Osteocyte (in vitro differentiated cells): ENCODE results near the gene OR7C1. TPM values are rescaled to one million over a fixed set of nuclear protein-coding genes. Genes with fewer than 3 reads are reported as not detected.
A peak's percentile ranks its signal among the peaks of the same experiment; 100 is the strongest.
"Not testable (repeated sequence)": the region's sequence is repeated elsewhere in the genome, so short reads cannot be mapped to it uniquely, and the experiment has no call there.

Experiments
- DNase-seq: peaks from one replicate; pipeline ENCODE4 v3.0.0; 2021; ENCODE audit warnings: mixed read lengths; ENCODE audit not compliant: unreplicated experiment; ENCODE audit errors: extremely low spot score
- H3K27ac Mint-ChIP-seq: one replicate; pipeline ENCODE4 v1.8.0; 2021; ENCODE audit warnings: mild to moderate bottlenecking, mixed read lengths; ENCODE audit not compliant: unreplicated experiment
- H3K27me3 Mint-ChIP-seq: one replicate; pipeline ENCODE4 v1.8.0; 2021; ENCODE audit warnings: mixed read lengths; ENCODE audit not compliant: unreplicated experiment
- H3K36me3 Mint-ChIP-seq: one replicate; pipeline ENCODE4 v1.8.0; 2021; ENCODE audit warnings: mixed read lengths; ENCODE audit not compliant: unreplicated experiment
- H3K4me1 Mint-ChIP-seq: one replicate; pipeline ENCODE4 v1.8.0; 2021; ENCODE audit warnings: mixed read lengths; ENCODE audit not compliant: unreplicated experiment
- H3K4me3 Mint-ChIP-seq: one replicate; pipeline ENCODE4 v1.8.0; 2021; ENCODE audit warnings: mild to moderate bottlenecking, moderate library complexity, mixed read lengths; ENCODE audit not compliant: unreplicated experiment
- H3K9me3 Mint-ChIP-seq: one replicate; pipeline ENCODE4 v1.8.0; 2021; ENCODE audit warnings: mixed read lengths; ENCODE audit not compliant: unreplicated experiment
- CTCF ChIP-seq: fragments of 200-600 bp; sonication (generic); IDR thresholded peaks from 2 replicates; pipeline ENCODE4 v1.5.0; 2021; ENCODE audit warnings: antibody characterized with exemption, mild to moderate bottlenecking, moderate library complexity
- total RNA-seq: library from RNA; stranded (reverse); gene quantifications from 2 replicates; pipeline ENCODE4 v1.2.1, GENCODE V29; 2021

Gene OR7C1
- total RNA-seq, 1 donor from 2014 or later: not detected

GRCh38 chr19:14786421-14786851 lies 48.5 kb downstream of the OR7C1 start:
- H3K27me3 Mint-ChIP-seq: peaks cover 10% of the 10 kb centered on the region
- no peak overlapping the region for H3K4me3 Mint-ChIP-seq
- H3K27ac Mint-ChIP-seq: no peak overlapping the region
- DNase-seq: peak; percentile 57
- no peaks in the 10 kb centered on the region for H3K36me3 Mint-ChIP-seq
- peak; percentile 50 for TF ChIP-seq CTCF
- peaks cover 3% of the 10 kb centered on the region for H3K4me1 Mint-ChIP-seq
- H3K9me3 Mint-ChIP-seq: no peaks in the 10 kb centered on the region

GRCh38 chr19:14785102-14785793 lies 49.7 kb downstream of the OR7C1 start:
- DNase-seq: peak; percentile 60
- H3K4me3 Mint-ChIP-seq, H3K27ac Mint-ChIP-seq, H3K27me3 Mint-ChIP-seq, H3K4me1 Mint-ChIP-seq, H3K9me3 Mint-ChIP-seq, H3K36me3 Mint-ChIP-seq: not testable (repeated sequence)

DNA sequence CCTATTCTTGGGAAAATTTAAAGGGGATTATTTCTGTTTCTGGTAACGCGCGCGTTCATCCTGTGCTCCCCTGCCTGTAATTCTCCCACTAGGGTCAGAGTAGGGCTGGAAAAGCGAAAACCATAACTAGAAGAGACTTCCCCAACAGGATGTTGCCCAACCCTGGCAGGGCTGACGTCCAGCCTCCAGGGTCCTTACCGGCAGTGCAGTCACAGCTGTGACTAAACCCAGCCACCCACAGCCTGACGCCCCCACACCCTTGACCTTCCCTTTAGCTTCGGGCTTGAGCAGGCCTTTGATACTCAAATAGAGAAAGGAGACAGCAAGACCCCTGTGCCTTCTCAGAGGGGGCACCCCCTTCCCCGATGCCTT lies 50.3 kb downstream of the OR7C1 start:
- peak; percentile 68 for DNase-seq

DNA sequence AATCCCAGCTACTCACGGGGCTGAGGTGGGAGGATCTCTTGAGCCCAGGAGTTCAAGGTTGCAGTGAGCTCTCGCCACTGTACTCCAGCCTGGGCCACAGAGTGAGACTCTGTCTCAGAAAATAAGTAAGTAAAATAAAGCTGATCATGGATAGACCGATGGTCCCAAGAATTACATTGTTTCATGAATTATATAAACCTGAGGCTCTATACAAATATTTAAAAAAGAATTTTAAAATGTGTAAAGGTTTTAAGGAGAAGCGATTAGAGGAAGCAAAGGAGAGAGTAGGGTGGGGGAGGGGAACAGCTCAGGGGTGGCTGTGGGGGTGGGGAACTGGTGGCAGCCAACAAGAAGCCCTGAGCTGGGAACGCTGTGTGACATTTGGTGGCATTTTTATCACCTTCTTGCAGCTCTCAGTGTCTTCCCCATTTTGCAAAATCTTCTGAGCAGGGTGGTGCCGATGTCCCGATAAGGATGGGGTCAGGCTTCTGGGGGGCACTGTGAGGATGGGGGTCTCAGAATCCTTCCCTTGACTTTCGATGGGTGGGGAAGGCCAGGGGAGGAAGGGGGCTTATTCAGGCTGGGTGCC lies 51.5 kb downstream of the OR7C1 start:
- H3K36me3 Mint-ChIP-seq, DNase-seq, H3K9me3 Mint-ChIP-seq, H3K27ac Mint-ChIP-seq, H3K4me3 Mint-ChIP-seq, H3K4me1 Mint-ChIP-seq, H3K27me3 Mint-ChIP-seq: not testable (repeated sequence)

More for the DNA sequence above, 50.3 kb downstream of the OR7C1 start:
- not testable (repeated sequence) for H3K4me1 Mint-ChIP-seq, H3K9me3 Mint-ChIP-seq, H3K27me3 Mint-ChIP-seq, H3K27ac Mint-ChIP-seq, H3K36me3 Mint-ChIP-seq, H3K4me3 Mint-ChIP-seq

GRCh38 chr19:14782626-14783409 lies 52.2 kb downstream of the OR7C1 start:
- Mint-ChIP-seq H3K9me3 (no peaks in the 10 kb centered on the region), H3K27ac (no peak overlapping the region), H3K4me1 (peaks cover 3% of the 10 kb centered on the region), H3K4me3 (no peak overlapping the region), H3K27me3 (no peaks in the 10 kb centered on the region), H3K36me3 (no peaks in the 10 kb centered on the region)
- no peak for TF ChIP-seq CTCF
- DNase-seq: no peak

- not testable (repeated sequence) for H3K9me3 Mint-ChIP-seq, DNase-seq, H3K4me3 Mint-ChIP-seq, H3K4me1 Mint-ChIP-seq, H3K27ac Mint-ChIP-seq, H3K27me3 Mint-ChIP-seq, H3K36me3 Mint-ChIP-seq
Measured at GRCh38 chr19:14781713-14782536, 53.1 kb downstream of the OR7C1 start.

- H3K4me1 Mint-ChIP-seq, H3K36me3 Mint-ChIP-seq, H3K9me3 Mint-ChIP-seq, H3K4me3 Mint-ChIP-seq, DNase-seq, H3K27me3 Mint-ChIP-seq, H3K27ac Mint-ChIP-seq: not testable (repeated sequence)
Measured at GRCh38 chr19:14780622-14781225, 54.3 kb downstream of the OR7C1 start.
